LNCaP clone FGC (cell line): ENCODE measurements around the gene TNFAIP8.

Experiments
- DNase-seq: peaks from one replicate; pipeline ENCODE4 v3.0.0-alpha.2; 2011; ENCODE audit warnings: low read depth
- H3K4me3 ChIP-seq: 2 replicates; pipeline ENCODE4 v1.5.1; 2011; ENCODE audit warnings: mild to moderate bottlenecking, low read depth, low read length, control low read depth
- CTCF ChIP-seq: IDR thresholded peaks from 2 replicates; pipeline ENCODE4 v1.5.1; 2012; ENCODE audit warnings: mild to moderate bottlenecking; ENCODE audit not compliant: control insufficient read depth, insufficient read depth; ENCODE audit errors: extremely low read depth

Gene TNFAIP8

GRCh38 chr5:119373449-119373858, 17.6 kb downstream of the TNFAIP8 start:
- H3K4me3 ChIP-seq: no peak overlapping the region
- DNase-seq: no peak
- TF ChIP-seq CTCF: no peak

GRCh38 chr5:119374901-119375300, 19.1 kb downstream of the TNFAIP8 start:
- no peak for TF ChIP-seq CTCF
- DNase-seq: no peak
- no peak overlapping the region for H3K4me3 ChIP-seq

- TF ChIP-seq CTCF: no peak
- no peak overlapping the region for H3K4me3 ChIP-seq
- DNase-seq: no peak
Measured at GRCh38 chr5:119377066-119377465, 21.2 kb downstream of the TNFAIP8 start.

- DNase-seq: no peak
- H3K4me3 ChIP-seq: no peak overlapping the region
- no peak for TF ChIP-seq CTCF
Measured at GRCh38 chr5:119378075-119378700, 22.4 kb downstream of the TNFAIP8 start.

- no peak for DNase-seq
- TF ChIP-seq CTCF: no peak
- no peak overlapping the region for H3K4me3 ChIP-seq
Measured at GRCh38 chr5:119379096-119379495, 23.3 kb downstream of the TNFAIP8 start.

- no peak overlapping the region for H3K4me3 ChIP-seq
- TF ChIP-seq CTCF: no peak
- DNase-seq: no peak
Measured at GRCh38 chr5:119379942-119380547, 24.2 kb downstream of the TNFAIP8 start.

- no peak for TF ChIP-seq CTCF
- H3K4me3 ChIP-seq: no peak overlapping the region
- DNase-seq: no peak
Measured at GRCh38 chr5:119382169-119382568, 26.4 kb downstream of the TNFAIP8 start.
